Stimulated activated CD8-positive, alpha-beta memory T cell treated with anti-CD3 and anti-CD28 coated beads, Interleukin-15, amount 100 ng/mL, for 24 hours (primary cell): Measurements from ENCODE around the gene TP53BP2.
"Not testable (repeated sequence)": the region's sequence is repeated elsewhere in the genome, so short reads cannot be mapped to it uniquely, and the experiment has no call there.

Experiments
- DNase-seq: peaks from one replicate; pipeline ENCODE4 v3.0.0-alpha.2; 2020; ENCODE audit warnings: low read depth

Gene TP53BP2

GRCh38 chr1:223856386-223856785, 10.6 kb upstream of the TP53BP2 start:
- DNase-seq, result no peak

GRCh38 chr1:223853748-223854147, 8.0 kb upstream of the TP53BP2 start:
- DNase-seq, result no peak

DNA sequence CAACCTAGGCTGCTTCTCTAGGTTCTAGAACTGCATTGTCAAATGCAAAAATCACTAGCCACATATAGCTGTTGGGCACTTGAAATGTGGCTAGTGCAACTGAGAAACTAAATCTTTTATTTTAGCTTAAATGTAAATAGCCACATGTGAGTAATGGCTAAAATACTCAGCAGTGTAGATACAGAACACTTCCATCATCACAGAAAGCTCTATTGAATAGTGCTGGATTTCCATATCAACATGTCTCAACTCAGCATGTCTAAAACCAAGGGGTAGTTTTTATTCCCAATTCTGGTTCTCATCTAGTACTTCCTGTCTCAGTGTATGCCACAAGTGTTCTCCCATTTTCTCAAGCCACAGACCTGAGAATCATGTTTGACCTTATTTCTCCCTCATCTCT, 7.5 kb upstream of the TP53BP2 start:
- no peak for DNase-seq

DNA sequence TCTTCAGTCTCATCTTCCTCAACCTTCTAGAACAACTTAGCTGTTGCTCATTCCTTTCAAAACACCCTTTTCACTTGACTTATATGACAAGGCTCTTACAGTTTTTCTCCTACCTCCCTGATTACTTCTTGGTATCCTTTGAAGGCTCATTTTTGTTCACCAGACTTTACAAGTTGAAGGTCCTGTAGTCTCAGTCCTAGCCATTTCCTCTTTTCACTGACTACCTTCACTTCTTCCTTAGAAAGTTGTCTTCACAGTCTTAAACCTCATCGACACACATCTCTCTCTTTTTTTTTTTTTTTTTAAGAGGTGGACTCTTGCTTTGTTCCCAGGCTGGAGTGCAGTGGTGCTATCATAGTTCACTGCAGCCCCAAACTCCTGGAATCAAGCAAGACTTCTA, 6.6 kb upstream of the TP53BP2 start:
- no peak for DNase-seq

- no peak for DNase-seq
Measured at GRCh38 chr1:223849352-223850254, 3.9 kb upstream of the TP53BP2 start.

- no peak for DNase-seq
Measured at GRCh38 chr1:223848536-223848935, 2.8 kb upstream of the TP53BP2 start.

GRCh38 chr1:223847781-223848345, 2.1 kb upstream of the TP53BP2 start:
- no peak for DNase-seq

DNA sequence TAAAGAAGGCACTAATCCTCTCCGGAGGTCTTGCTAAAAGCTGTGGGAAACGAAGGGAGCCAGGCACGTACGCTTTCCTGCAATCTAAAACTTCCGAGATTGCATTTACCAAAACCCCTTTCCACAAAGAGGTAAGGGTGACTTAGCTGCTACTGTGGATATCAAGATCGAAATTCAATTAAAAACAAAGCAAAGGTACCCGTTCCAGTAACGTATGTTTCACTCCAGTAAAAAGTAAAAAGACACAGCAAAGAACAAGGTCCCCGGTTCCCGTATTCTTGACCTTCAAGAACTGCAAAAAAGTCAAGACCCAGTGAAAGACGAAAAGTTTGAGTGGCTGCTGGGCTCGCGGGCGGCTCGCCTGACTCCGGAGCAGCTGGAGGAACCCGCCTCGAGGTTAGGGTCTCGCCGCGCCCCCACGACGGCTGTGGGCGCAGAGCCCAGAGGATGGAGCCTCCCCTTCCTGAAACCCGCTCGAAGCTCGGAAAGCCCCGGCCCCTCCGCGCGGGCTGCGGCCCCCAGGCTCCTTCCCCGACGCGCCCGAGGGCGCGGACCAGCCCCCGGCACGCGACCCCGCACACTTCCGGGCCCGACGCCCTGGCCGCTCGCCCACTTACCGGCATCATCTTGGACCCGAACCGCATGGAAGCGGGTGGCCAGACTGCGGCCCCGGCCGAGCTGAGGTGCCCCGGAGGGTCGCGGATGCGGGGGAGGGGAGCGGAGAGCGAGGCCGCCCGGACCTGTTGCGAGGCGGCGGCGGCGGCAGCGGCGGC, 524 bp downstream of the TP53BP2 start:
- peak; percentile 24 for DNase-seq

- DNase-seq, result peak; percentile 30
Measured at GRCh38 chr1:223844787-223845036, 1.0 kb downstream of the TP53BP2 start.

DNA sequence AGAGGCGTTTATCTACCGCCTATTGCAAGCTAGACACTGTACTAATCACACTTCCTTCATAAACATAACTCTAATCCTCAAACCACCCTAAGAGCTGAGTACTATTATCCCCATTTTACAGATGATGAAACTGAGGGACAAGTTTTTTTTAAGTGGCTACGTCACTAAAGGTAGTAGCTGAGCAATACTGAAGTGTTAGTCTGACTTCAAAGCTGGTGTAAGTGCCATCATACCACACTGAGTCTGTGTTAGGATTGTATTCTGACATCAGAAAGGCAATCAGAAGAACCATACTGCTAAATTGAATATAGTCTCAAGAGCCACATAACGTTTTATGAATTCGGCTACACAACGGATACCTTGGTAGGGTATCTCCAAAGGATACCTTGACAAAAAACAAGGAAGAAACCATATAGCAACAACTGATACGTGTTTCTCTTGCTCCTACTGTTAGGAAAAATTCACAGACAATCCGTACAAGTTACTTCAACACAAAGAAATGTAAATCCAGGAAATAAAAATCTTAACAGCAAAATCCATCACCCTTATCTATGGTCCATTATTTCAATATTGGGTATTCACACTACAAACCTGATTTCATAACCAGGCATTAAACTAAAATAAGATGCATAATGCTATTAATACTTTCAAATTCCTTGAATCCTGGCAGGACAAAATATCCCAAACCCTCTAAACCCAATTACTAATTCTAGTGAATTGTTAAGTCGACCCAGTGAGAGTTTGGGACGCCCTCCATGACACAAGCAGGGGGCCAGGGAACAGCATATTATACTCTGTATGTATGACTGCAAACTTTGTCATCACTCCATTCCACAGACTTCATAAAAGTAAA, 1.6 kb downstream of the TP53BP2 start:
- no peak for DNase-seq

- no peak for DNase-seq
Measured at GRCh38 chr1:223842784-223843183, 3.0 kb downstream of the TP53BP2 start.

GRCh38 chr1:223841977-223842623, 3.6 kb downstream of the TP53BP2 start:
- not testable (repeated sequence) for DNase-seq

- no peak for DNase-seq
Measured at GRCh38 chr1:223840254-223840653, 5.5 kb downstream of the TP53BP2 start.

GRCh38 chr1:223838125-223838854, 7.5 kb downstream of the TP53BP2 start:
- DNase-seq, result no peak

GRCh38 chr1:223837687-223838086, 8.1 kb downstream of the TP53BP2 start:
- DNase-seq, result no peak

DNA sequence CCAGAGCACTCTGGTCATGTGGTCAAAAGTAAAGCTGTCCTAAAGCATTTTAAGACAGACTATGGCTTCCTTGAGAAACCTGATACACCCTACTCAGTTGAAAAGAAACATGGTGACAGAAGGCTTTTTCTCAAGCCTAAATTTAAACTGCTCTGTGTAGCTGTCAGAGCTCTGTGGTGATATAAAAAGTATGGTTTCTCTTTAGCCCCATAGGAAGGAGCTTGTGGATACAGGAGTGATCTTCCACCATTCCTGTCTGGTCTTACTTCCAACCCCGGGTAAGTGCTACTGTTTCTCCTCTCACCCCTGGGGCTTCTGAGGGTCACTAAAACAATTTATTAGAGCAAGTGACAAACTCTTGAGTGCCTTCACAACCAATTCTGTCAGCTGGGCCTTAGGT, 8.5 kb downstream of the TP53BP2 start:
- DNase-seq, result no peak

GRCh38 chr1:223836586-223836985, 9.2 kb downstream of the TP53BP2 start:
- no peak for DNase-seq

- no peak for DNase-seq
Measured at GRCh38 chr1:223835754-223836153, 10.0 kb downstream of the TP53BP2 start.

- no peak for DNase-seq
Measured at GRCh38 chr1:223834660-223835263, 11.0 kb downstream of the TP53BP2 start.

- no peak for DNase-seq
Measured at GRCh38 chr1:223833948-223834347, 11.8 kb downstream of the TP53BP2 start.

DNA sequence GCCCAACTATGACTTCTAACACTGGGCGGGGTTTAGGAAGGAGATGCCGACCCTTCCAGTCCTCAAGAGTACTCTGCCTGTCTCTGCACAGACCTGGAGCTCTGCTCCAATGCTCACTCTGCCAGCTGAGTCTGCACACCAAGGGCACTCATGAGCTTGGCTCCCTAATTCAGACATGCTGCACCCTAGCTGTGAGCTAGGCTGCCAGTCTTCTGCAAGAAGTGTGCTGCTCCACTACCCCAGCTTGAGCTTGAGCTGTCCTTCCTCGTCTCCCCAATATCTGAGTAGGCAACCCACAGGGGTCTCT, 13.2 kb downstream of the TP53BP2 start:
- DNase-seq, result no peak
